ENCODE data around the gene TMEFF1. TPM values are rescaled to one million over a fixed set of nuclear protein-coding genes. Genes with fewer than 3 reads are reported as not detected.
A peak's percentile ranks its signal among the peaks of the same experiment; 100 is the strongest.

The TMEFF1 gene
- total RNA-seq = under 1 TPM in 1 of 2 donors, not detected in 1; 0.37 TPM

- no peak within 1 kb of the TSS for H3K27ac ChIP-seq
These were observed at the start of gene TMEFF1 for GRCh38 chr9:100472788-100473275. TMEFF1 (plus strand) TSS chr9:100473149; CDS start chr9:100473545, 396 bp downstream.

GRCh38 chr9:100425758-100426157, 47.2 kb upstream of the TMEFF1 start:
- no peak for DNase-seq (ENCODE audit: low spot score)
- H3K27ac ChIP-seq = peak overlapping the region in 1 of 2 donors; percentile 93
- peaks cover 0 to 32% of the 10 kb centered on the region in 2 donors for H3K4me1 ChIP-seq
- H3K4me3 ChIP-seq = peak overlapping the region in 1 of 2 donors; percentile 63
- H3K9me3 ChIP-seq = no peaks in the 10 kb centered on the region
- H3K36me3 ChIP-seq = no peaks in the 10 kb centered on the region
- no peaks in the 10 kb centered on the region for H3K27me3 ChIP-seq
- no peak for TF ChIP-seq CTCF (IDR thresholded peaks at IDR 0.05)

More at GRCh38 chr9:100472788-100473275, at the start of gene TMEFF1:
- no peaks in the 10 kb centered on the region for H3K9me3 ChIP-seq
- peak in 1 of 2 donors; percentile 37 for TF ChIP-seq CTCF (IDR thresholded peaks at IDR 0.05)
- DNase-seq (ENCODE audit: low spot score) = no peak
- H3K4me1 ChIP-seq = peaks cover 0 to 15% of the 10 kb centered on the region in 2 donors
- H3K36me3 ChIP-seq = no peaks in the 10 kb centered on the region
- H3K27me3 ChIP-seq = no peaks in the 10 kb centered on the region
- peak within 1 kb of the TSS; percentile 53 to 70 for H3K4me3 ChIP-seq

- peak overlapping the region; percentile 87 to 93 for H3K27ac ChIP-seq
- no peak for DNase-seq (ENCODE audit: low spot score)
- no peaks in the 10 kb centered on the region for H3K27me3 ChIP-seq
- no peaks in the 10 kb centered on the region for H3K9me3 ChIP-seq
- peaks cover 0 to 32% of the 10 kb centered on the region in 2 donors for H3K4me1 ChIP-seq
- no peak for TF ChIP-seq CTCF (IDR thresholded peaks at IDR 0.05)
- H3K4me3 ChIP-seq = peak overlapping the region; percentile 63 to 70
- H3K36me3 ChIP-seq = no peaks in the 10 kb centered on the region
These were observed 46.8 kb upstream of the TMEFF1 start for GRCh38 chr9:100426189-100426529.

GRCh38 chr9:100426530-100427365, 46.2 kb upstream of the TMEFF1 start, which contains the start of gene MSANTD3:
MSANTD3 (plus strand) TSS chr9:100427143; CDS start chr9:100441939, 14,796 bp downstream.
- H3K4me1 ChIP-seq = peaks cover 0 to 32% of the 10 kb centered on the region in 2 donors
- peak; percentile 63 for DNase-seq (ENCODE audit: low spot score)
- no peaks in the 10 kb centered on the region for H3K27me3 ChIP-seq
- no peaks in the 10 kb centered on the region for H3K9me3 ChIP-seq
- H3K27ac ChIP-seq = peak within 1 kb of the TSS; percentile 87 to 93
- no peak for TF ChIP-seq CTCF (IDR thresholded peaks at IDR 0.05)
- H3K36me3 ChIP-seq = no peaks in the 10 kb centered on the region
- H3K4me3 ChIP-seq = peak within 1 kb of the TSS; percentile 76 to 88

- TF ChIP-seq CTCF (IDR thresholded peaks at IDR 0.05) = no peak
- Histone ChIP-seq H3K9me3 (no peaks in the 10 kb centered on the region), H3K4me3 (peak overlapping the region; percentile 76 to 88), H3K27me3 (no peaks in the 10 kb centered on the region), H3K27ac (peak overlapping the region; percentile 86 to 88), H3K36me3 (no peaks in the 10 kb centered on the region), H3K4me1 (peaks cover 0 to 32% of the 10 kb centered on the region in 2 donors)
- DNase-seq (ENCODE audit: low spot score) = peak; percentile 79
These were observed 45.3 kb upstream of the TMEFF1 start for GRCh38 chr9:100427366-100428263.

Data from right atrium auricular region (tissue), 2 donors.